ENCODE measurements around the gene TOX3.

- no peak for TF ChIP-seq CTCF (IDR thresholded peaks at IDR 0.05; ENCODE audit: extremely low read depth in 1 of 2, insufficient read depth in 1 of 2, low read depth in 1 of 2, low read length in 2 of 2)
- no peak for TF ChIP-seq POLR2AphosphoS5 (IDR thresholded peaks at IDR 0.05; ENCODE audit: insufficient read depth, low read depth, low read length)
- TF ChIP-seq EZH2 (IDR thresholded peaks at IDR 0.05; ENCODE audit: borderline replicate concordance, low read depth, low read length, severe bottlenecking): no peak
- TF ChIP-seq POLR2A (IDR thresholded peaks at IDR 0.05; ENCODE audit: low read depth, low read length): no peak
- TF ChIP-seq MAX (IDR thresholded peaks at IDR 0.05; ENCODE audit: insufficient read depth, insufficient read length): no peak
Observed at GRCh38 chr16:52572656-52573055, 25.7 kb upstream of the TOX3 start.
